Ishikawa (cell line): ENCODE data around the gene NUP210.

ENCODE experiments used
- CEBPB ChIP-seq: IDR thresholded peaks from 2 replicates; pipeline ENCODE4 v1.6.1; 2012
- CREB1 ChIP-seq: IDR thresholded peaks from 2 replicates; pipeline ENCODE4 v1.6.1; 2012; ENCODE audit warnings: low read depth
- EGR1 ChIP-seq: IDR thresholded peaks from 2 replicates; pipeline ENCODE4 v1.6.1; 2012
- EP300 ChIP-seq: IDR thresholded peaks from 2 replicates; pipeline ENCODE4 v1.6.1; 2012; ENCODE audit warnings: borderline replicate concordance
- FOXM1 ChIP-seq: IDR thresholded peaks from 2 replicates; pipeline ENCODE4 v1.6.1; 2012; ENCODE audit warnings: low read depth, borderline replicate concordance
- MAX ChIP-seq: IDR thresholded peaks from 2 replicates; pipeline ENCODE4 v1.6.1; 2012
- NFIC ChIP-seq: IDR thresholded peaks from 2 replicates; pipeline ENCODE4 v1.6.1; 2012
- RAD21 ChIP-seq: IDR thresholded peaks from 2 replicates; pipeline ENCODE4 v1.6.1; 2012; ENCODE audit warnings: low read depth
- REST ChIP-seq: IDR thresholded peaks from 2 replicates; pipeline ENCODE4 v1.6.1; 2012; ENCODE audit warnings: low read depth, mild to moderate bottlenecking
- TAF1 ChIP-seq: IDR thresholded peaks from 2 replicates; pipeline ENCODE4 v1.6.1; 2012; ENCODE audit warnings: low read depth, mild to moderate bottlenecking
- TCF12 ChIP-seq: IDR thresholded peaks from 2 replicates; pipeline ENCODE4 v1.6.1; 2012; ENCODE audit warnings: low read depth
- TEAD4 ChIP-seq: IDR thresholded peaks from 2 replicates; pipeline ENCODE4 v1.6.1; 2012
- USF1 ChIP-seq: IDR thresholded peaks from 2 replicates; pipeline ENCODE4 v1.6.1; 2012
- YY1 ChIP-seq: IDR thresholded peaks from 2 replicates; pipeline ENCODE4 v1.6.1; 2012; ENCODE audit warnings: low read depth
- ZBTB7A ChIP-seq: IDR thresholded peaks from 2 replicates; pipeline ENCODE4 v1.6.1; 2012; ENCODE audit warnings: low read depth

NUP210 gene

GRCh38 chr3:13305623-13306022 is 114.5 kb downstream of the NUP210 start:
- TF ChIP-seq TAF1 (no peak), NFIC (no peak), CREB1 (no peak), EGR1 (no peak), TCF12 (no peak), USF1 (no peak), ZBTB7A (no peak), FOXM1 (no peak), EP300 (no peak)

GRCh38 chr3:13303410-13303809 is 116.7 kb downstream of the NUP210 start:
- TF ChIP-seq USF1 (no peak), NFIC (no peak), TAF1 (no peak), ZBTB7A (no peak)

GRCh38 chr3:13301286-13301987 is 118.7 kb downstream of the NUP210 start:
- TF ChIP-seq YY1, result no peak
- TF ChIP-seq ZBTB7A, result no peak
- no peak for TF ChIP-seq FOXM1
- TF ChIP-seq RAD21, result no peak
- no peak for TF ChIP-seq TAF1
- no peak for TF ChIP-seq TCF12
- TF ChIP-seq TEAD4, result no peak
- TF ChIP-seq REST, result no peak
- no peak for TF ChIP-seq NFIC
- no peak for TF ChIP-seq MAX
- no peak for TF ChIP-seq USF1
- no peak for TF ChIP-seq EP300
- TF ChIP-seq EGR1, result no peak
- TF ChIP-seq CREB1, result no peak

GRCh38 chr3:13300546-13301285 is 119.4 kb downstream of the NUP210 start:
- TF ChIP-seq MAX, result no peak
- TF ChIP-seq CEBPB, result no peak
- no peak for TF ChIP-seq FOXM1
- TF ChIP-seq REST, result no peak
- no peak for TF ChIP-seq USF1
- no peak for TF ChIP-seq EGR1
- TF ChIP-seq TCF12, result no peak
- TF ChIP-seq TAF1, result no peak
- no peak for TF ChIP-seq CREB1
- no peak for TF ChIP-seq YY1
- no peak for TF ChIP-seq EP300
- no peak for TF ChIP-seq TEAD4
- TF ChIP-seq RAD21, result no peak
- TF ChIP-seq NFIC, result no peak
- TF ChIP-seq ZBTB7A, result no peak

GRCh38 chr3:13299531-13300155 is 120.5 kb downstream of the NUP210 start:
- no peak for TF ChIP-seq USF1
- no peak for TF ChIP-seq CREB1
- TF ChIP-seq ZBTB7A, result no peak
- TF ChIP-seq EP300, result no peak
- TF ChIP-seq EGR1, result no peak
- TF ChIP-seq TEAD4, result no peak
- no peak for TF ChIP-seq MAX
- TF ChIP-seq CEBPB, result no peak
